Prostate gland (tissue), 2 donors: ENCODE measurements around the gene SCAI. TPM values are rescaled to one million over a fixed set of nuclear protein-coding genes. Genes with fewer than 3 reads are reported as not detected.
"Not testable (repeated sequence)": the region's sequence is repeated elsewhere in the genome, so short reads cannot be mapped to it uniquely, and the experiment has no call there.

Experiments
- DNase-seq: peaks from one replicate; pipeline ENCODE4 v3.0.0-alpha.2; 2019; ENCODE audit warnings: low spot score
- H3K27ac ChIP-seq, 2 donors: fragments of 200-600 bp; sonication (generic); 2 replicates each; pipeline ENCODE4 v1.5.1; 2017 to 2019
- H3K27me3 ChIP-seq: fragments of 200-600 bp; sonication (generic); replicated peaks from 2 replicates; pipeline ENCODE4 v1.5.1; 2019; ENCODE audit not compliant: insufficient read depth
- H3K36me3 ChIP-seq, 2 donors: fragments of 200-600 bp; sonication (generic); 1 replicate in 1 of 2; 2 replicates in 1 of 2; pipeline versions ENCODE4 v1.5.1 to v1.8.1; 2017 to 2019
- H3K4me1 ChIP-seq: fragments of 200-600 bp; sonication (generic); replicated peaks from 2 replicates; pipeline ENCODE4 v1.5.1; 2019
- H3K4me3 ChIP-seq, 2 donors: fragments of 200-600 bp; sonication (generic); 2 replicates each; pipeline ENCODE4 v1.5.1; 2017 to 2019
- H3K9me3 ChIP-seq: fragments of 200-600 bp; sonication (generic); 2 replicates; pipeline ENCODE4 v1.5.1; 2017
- CTCF ChIP-seq, 4 experiments: fragments of 200-600 bp in 2 of 4; fragments of 450-650 bp in 2 of 4; sonication (generic) in 2 of 4; IDR thresholded peaks; 1 replicate in 3 of 4; 2 replicates in 1 of 4; pipeline ENCODE4 v1.5.1; 2016 to 2019; ENCODE audit warnings: antibody characterized with exemption in 4 of 4, mild to moderate bottlenecking in 2 of 4, moderate library complexity in 2 of 4
- POLR2A ChIP-seq: fragments of 450-650 bp; IDR thresholded peaks from one replicate; pipeline ENCODE4 v1.6.1; 2016; ENCODE audit warnings: antibody characterized with exemption, mild to moderate bottlenecking
- POLR2AphosphoS5 ChIP-seq: sonication (generic); formaldehyde crosslinking; IDR thresholded peaks from one replicate; pipeline ENCODE4 v1.6.1; 2017; ENCODE audit warnings: antibody characterized with exemption
- whole genome bisulfite sequencing: methylation state at CpG from one replicate; pipeline ENCODE4 v1.1.5; 2018; 5-methylcytosine and 5-hydroxymethylcytosine counted together
- intact Hi-C: fragments of 100-400 bp; cut with DNase I; formaldehyde crosslinking; loops from one replicate; pipeline ENCODE4 v1.14.2; 2022
- total RNA-seq, 2 donors: library from RNA; depleted of rRNA; stranded (reverse); fragments of >200 nt; gene quantifications; one replicate each; pipeline ENCODE4 v1.1.0, GENCODE V29; 2016

The SCAI gene
- total RNA-seq, 2 donors from 2014 or later, result 3.4 to 8.6 TPM

- no peak for DNase-seq
- Histone ChIP-seq H3K36me3 (no peaks in the 10 kb centered on the region), H3K9me3 (no peaks in the 10 kb centered on the region), H3K4me3 (no peak overlapping the region), H3K27me3 (no peaks in the 10 kb centered on the region), H3K4me1 (no peaks in the 10 kb centered on the region), H3K27ac (no peak overlapping the region)
- intact Hi-C loops, result no loop called here
- TF ChIP-seq CTCF (IDR thresholded peaks at IDR 0.05) (no peak), POLR2A (no peak), POLR2AphosphoS5 (no peak)
- WGBS, result 72% methylated on average over 2 of the region's 2 CpGs
These were observed 173.9 kb downstream of the SCAI start for GRCh38 chr9:124969401-124969800.

- 93% methylated on average over 9 of the region's 9 CpGs for WGBS
- Histone ChIP-seq H3K27ac (no peak overlapping the region), H3K4me1 (no peaks in the 10 kb centered on the region), H3K36me3 (no peaks in the 10 kb centered on the region), H3K9me3 (no peaks in the 10 kb centered on the region), H3K27me3 (no peaks in the 10 kb centered on the region), H3K4me3 (no peak overlapping the region)
- no peak for TF ChIP-seq POLR2AphosphoS5
- no peak for TF ChIP-seq POLR2A
- TF ChIP-seq CTCF (IDR thresholded peaks at IDR 0.05), result no peak
- no peak for DNase-seq
- intact Hi-C loops, result no loop called here
These were observed 175.1 kb downstream of the SCAI start for GRCh38 chr9:124968238-124968637.

GRCh38 chr9:124965775-124966568 lies 177.4 kb downstream of the SCAI start:
- H3K27me3 ChIP-seq, intact Hi-C loops, H3K4me3 ChIP-seq, H3K9me3 ChIP-seq, DNase-seq, H3K27ac ChIP-seq, H3K4me1 ChIP-seq, H3K36me3 ChIP-seq: not testable (repeated sequence)
- WGBS, result 67% methylated on average over 5 of the region's 5 CpGs

GRCh38 chr9:124964604-124965003 lies 178.7 kb downstream of the SCAI start:
- intact Hi-C loops, result no loop called here
- Histone ChIP-seq H3K27me3 (no peaks in the 10 kb centered on the region), H3K36me3 (no peaks in the 10 kb centered on the region), H3K9me3 (no peaks in the 10 kb centered on the region), H3K27ac (no peak overlapping the region), H3K4me1 (no peaks in the 10 kb centered on the region), H3K4me3 (no peak overlapping the region)
- no peak for DNase-seq
- no peak for TF ChIP-seq POLR2A
- no peak for TF ChIP-seq POLR2AphosphoS5
- TF ChIP-seq CTCF (IDR thresholded peaks at IDR 0.05), result no peak
- WGBS, result 34% methylated on average over 2 of the region's 2 CpGs

- 68% methylated on average over 2 of the region's 2 CpGs for WGBS
- H3K27ac ChIP-seq, result no peak overlapping the region
- intact Hi-C loops, result no loop called here
- no peak for DNase-seq
- no peaks in the 10 kb centered on the region for H3K36me3 ChIP-seq
- no peak overlapping the region for H3K4me3 ChIP-seq
- no peaks in the 10 kb centered on the region for H3K27me3 ChIP-seq
- H3K9me3 ChIP-seq, result no peaks in the 10 kb centered on the region
- H3K4me1 ChIP-seq, result no peaks in the 10 kb centered on the region
- TF ChIP-seq CTCF (IDR thresholded peaks at IDR 0.05) (no peak), POLR2A (no peak), POLR2AphosphoS5 (no peak)
These were observed 179.3 kb downstream of the SCAI start for GRCh38 chr9:124964056-124964455.
